Measurements from ENCODE around the gene WHAMM.
A peak's percentile ranks its signal among the peaks of the same experiment; 100 is the strongest.
"Not testable (repeated sequence)": the region's sequence is repeated elsewhere in the genome, so short reads cannot be mapped to it uniquely, and the experiment has no call there.

WHAMM gene

GRCh38 chr15:82809308-82810060 lies at the start of gene WHAMM:
Gene WHAMM, plus strand, starts transcription at chr15:82809628. Its CDS starts 99 bp downstream, at chr15:82809727.
- DNase-seq = peak; percentile 99

- no peak for DNase-seq
Observed at GRCh38 chr15:82763361-82764116, 45.9 kb upstream of the WHAMM start.

GRCh38 chr15:82764117-82764490 lies 45.3 kb upstream of the WHAMM start:
- DNase-seq = no peak

GRCh38 chr15:82764740-82765139 lies 44.7 kb upstream of the WHAMM start:
- DNase-seq = no peak

DNA sequence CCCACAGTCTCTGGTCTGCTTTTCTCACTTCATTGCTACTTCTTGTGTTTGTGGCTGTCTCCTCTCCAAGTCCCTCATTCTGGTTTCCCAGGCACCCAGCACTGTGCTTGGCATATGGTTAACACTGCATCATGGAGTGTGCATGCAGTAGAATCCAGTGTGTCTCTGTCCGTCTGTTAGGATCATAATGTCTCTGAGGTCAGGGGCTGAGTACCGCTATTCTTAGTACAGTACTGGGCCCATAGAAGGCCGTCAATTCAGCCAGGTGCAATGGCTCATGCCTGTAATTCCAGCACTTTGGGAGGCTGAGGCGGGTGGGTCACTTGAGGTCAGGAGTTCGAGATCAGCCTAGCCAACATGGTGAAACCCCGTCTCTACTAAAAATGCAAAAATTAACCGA lies 43.2 kb upstream of the WHAMM start:
- DNase-seq = not testable (repeated sequence)

GRCh38 chr15:82767163-82767829 lies 42.1 kb upstream of the WHAMM start:
- DNase-seq = no peak

DNA sequence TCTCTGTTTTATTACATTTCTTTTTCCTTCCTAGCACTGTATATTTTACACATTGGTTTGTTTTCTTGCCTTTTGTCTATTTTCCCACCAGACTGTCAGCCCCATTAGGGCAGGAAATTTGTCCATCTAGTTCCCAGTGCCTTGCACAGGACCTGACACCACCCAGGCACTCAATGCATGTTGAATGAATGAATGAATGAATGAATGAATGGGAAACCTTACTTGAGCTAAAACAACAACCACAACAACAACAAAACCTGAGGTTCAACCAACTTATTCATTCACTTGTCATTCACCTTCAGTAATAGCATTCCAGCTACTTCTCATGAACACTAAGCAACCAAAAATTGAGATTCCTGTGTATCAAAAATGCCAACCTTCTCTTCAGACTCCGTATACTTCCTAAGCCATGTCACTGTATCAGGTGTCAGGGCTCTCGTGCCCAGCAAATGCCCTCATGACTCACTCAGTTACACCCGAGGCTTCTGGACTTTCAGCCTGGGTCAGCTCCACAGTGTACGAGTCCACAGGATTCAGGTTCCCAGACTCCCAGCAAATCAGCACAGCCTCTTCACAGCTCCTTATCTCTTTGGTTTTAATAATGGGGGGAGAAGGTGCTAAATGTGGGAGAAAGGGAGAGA lies 40.9 kb upstream of the WHAMM start:
- DNase-seq = no peak

DNA sequence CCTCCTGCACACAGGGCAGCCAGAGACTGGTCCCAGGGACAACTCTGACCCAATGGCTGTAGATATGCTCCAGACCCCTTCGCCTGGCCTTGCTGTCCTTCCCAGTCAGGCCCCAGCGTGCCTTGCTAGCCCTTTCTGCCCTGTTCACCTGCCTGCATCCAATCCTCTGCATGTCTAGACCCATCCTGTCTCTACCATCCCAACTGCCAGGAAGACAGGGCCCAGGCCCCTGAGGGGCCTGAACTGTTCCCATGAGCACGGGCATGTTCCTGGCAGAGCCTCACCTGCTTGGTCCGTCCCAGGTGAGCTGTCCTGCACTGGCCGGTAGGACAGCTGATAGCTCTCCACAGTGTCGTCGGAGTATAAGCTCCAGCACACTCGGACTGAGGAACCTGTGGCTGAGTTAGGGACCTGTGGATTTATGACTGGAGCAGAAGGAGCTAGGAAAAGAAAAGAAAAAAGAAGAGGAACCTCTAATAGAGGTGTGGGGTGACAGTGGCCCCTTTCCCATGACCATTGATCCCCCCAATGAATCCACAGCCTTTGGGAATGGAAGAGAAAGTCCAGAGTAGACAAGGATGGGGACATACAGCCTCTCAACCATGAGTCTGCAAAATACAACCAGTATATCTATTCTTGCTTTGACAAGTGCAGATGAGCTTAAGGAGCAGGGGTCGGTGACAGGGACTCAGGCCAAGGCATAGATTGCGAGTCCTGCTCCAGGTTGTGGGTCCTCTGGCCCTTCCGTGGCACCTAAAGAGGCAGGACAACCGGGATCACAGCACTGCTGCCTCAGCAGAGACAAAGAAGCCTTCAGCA lies 37.4 kb upstream of the WHAMM start:
- DNase-seq = no peak

- DNase-seq = no peak
Observed at GRCh38 chr15:82774496-82774895, 34.9 kb upstream of the WHAMM start.

GRCh38 chr15:82778755-82779154 lies 30.7 kb upstream of the WHAMM start:
- DNase-seq = no peak

DNA sequence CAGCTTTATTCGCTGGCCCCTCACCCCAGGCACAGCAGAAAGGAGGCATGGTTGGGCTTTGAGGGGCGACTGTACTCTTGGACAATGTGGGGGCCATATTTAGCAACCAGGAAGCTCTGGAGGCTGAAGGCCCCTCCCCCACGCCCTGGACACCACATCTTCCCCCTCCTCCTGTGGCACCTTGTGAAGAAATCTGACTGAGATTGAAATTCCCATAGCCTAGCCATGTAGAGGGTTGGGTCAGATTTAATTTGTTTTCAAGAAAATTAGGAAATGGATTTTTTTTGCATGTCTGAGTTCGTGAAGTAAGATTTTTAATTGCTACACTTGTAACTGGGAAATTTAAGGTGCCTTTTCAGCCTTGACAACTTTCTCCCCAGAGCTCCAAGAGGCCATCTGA lies 28.1 kb upstream of the WHAMM start:
- DNase-seq = no peak

- DNase-seq = no peak
Observed at GRCh38 chr15:82788496-82788895, 20.9 kb upstream of the WHAMM start.

DNA sequence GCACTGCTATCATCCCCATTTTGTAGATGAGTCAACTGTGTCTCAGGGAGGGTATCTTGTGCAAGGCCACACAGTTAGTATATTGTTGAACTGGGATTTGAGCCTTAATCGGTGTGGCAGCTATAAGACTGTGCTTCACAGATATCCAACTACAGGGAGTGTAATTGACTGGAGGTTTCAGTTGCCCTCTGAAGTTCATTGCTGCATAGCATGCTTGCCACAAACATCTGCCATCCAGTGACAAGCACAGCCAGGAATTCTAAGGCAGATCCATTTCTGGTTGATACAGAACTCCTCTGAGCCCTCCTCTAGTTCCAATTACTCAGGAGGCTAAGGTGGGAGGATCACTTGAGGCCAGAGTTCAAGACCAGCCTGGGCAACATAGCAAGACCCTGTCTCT lies 19.9 kb upstream of the WHAMM start:
- no peak for DNase-seq

DNA sequence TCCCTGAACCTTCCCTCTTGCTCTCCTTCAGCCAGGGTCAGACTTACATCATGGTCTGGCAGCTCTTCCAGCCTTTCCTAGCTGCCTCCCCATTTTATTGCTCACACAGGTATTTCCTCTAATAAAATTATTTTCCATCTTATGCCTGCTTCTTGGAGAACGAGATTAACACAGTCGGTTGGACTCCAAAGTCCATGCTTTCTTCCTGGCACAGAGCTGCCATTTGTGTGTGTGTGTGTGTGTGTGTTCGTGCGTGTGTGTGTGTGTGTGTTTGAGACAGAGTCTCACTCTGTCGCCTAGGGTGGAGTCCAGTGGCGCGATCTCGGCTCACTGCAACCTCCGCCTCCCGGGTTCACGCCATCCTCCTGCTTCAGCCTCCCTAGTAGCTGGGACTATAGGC lies 19.1 kb upstream of the WHAMM start:
- DNase-seq = no peak

- no peak for DNase-seq
Observed at GRCh38 chr15:82792068-82792467, 17.4 kb upstream of the WHAMM start.

DNA sequence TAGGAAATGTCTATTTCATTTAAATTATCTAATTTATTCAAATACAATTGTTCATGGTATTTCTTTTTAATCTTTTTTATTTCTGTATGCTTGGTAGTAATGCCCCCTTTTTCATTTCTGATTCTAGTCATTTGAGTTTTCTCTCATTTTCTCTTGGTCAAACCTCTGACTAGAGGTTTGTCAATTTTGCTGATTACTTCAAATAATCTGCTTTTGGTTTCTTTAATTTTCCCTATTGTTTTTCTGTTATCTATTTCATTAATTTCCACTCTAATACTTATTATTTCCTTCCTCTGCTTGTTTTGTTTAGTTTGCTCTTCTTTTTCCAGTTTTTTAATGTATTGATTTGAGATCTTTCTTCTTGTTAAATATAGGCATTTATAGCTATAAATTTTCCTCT lies 15.7 kb upstream of the WHAMM start:
- DNase-seq = no peak

DNA sequence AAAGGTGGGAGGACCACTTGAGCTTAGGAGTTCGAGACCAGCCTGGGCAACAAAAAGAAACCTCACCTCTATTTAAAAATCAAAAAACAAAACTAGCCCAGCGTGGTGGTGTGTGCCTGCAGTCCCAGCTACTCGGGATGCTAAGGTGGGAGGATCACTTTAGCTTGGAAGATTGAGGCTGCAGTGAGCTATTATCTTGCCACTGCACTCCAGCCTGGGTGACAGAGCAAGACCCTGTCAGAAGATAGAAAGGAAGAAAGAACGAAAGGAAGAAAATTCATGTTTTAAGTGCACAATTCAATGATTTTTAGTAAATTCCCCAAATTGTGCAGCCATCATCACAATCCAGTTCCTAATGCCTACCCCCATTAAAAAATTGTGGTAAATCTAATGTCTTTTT lies 11.3 kb upstream of the WHAMM start:
- DNase-seq = no peak

DNA sequence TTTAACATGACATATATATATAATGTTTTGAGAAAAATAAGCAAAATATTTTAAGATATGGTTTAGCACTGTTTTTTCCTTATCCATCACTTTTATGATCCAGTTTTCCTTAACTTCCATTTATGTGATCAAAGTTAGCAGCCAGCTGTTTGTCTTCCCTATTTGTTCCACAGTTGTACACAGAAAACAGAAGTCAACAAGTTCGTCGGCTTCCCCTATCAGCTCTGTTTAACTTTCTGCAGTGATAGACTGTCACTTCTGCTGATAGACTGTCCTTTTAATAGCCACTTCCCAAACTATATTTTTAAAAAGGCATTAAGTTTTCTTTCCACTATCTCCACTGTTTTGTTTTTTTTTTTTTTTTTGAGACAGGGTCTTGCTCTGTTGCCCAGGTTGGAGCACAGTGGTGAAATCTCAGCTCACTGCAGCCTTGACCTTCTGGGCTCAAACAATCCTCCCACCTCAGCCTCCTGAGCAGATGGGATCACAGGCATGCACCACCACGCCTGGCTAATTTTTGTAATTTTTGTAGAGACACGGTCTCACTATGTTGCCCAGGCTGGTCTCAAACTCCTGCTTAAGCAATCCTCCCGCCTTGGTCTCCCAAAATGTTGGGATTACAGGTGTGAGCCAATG lies 10.8 kb upstream of the WHAMM start:
- no peak for DNase-seq

- DNase-seq = no peak
Observed at GRCh38 chr15:82799183-82799841, 10.1 kb upstream of the WHAMM start.

- no peak for DNase-seq
Observed at GRCh38 chr15:82802497-82802896, 6.9 kb upstream of the WHAMM start.

DNA sequence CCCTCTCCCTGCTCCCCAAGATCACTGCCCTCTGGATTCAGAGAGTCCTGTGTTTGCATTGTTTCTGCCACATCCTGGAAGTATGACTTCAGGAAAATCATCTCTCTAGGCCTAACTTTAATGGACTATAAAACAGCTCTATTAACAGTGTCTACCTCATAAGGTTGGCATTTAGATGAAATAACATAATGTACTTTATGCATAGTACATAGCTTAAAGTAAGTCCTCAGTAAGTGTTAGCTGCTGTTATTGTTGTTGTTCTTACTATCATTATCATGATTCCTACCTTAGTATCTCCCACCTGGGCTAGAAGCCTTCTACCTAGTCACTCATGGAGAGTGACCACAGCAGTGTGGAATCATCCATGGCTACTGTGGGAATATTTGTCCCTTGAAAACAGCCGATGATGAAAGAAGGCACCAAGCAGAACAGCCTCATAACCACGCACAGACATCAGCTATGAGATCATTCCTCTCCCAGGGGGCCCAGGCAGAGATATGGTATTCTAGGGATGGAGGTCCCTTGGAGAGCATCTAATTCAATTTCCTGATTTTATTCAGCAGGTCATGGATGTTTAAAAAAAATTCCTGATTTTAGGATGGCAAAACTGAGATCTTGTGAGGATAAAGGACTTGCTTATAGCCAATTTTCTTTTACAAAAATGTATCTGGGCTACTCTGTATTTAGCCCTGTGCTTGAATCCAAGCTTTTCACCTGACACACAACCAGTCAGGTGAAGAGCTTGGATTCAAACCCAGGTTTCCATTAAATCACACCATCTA lies 5.4 kb upstream of the WHAMM start:
- no peak for DNase-seq

Data from islet precursor cell (in vitro differentiated cells).